Measurements from ENCODE around the gene SPATA20.

SPATA20 gene

GRCh38 chr17:50518384-50519023 lies 28.5 kb upstream of the SPATA20 start:
- Histone ChIP-seq H3K27ac (peak overlapping the region in 1 of 21 experiments; percentile 30), H3K4me3 (no peak overlapping the region)

DNA sequence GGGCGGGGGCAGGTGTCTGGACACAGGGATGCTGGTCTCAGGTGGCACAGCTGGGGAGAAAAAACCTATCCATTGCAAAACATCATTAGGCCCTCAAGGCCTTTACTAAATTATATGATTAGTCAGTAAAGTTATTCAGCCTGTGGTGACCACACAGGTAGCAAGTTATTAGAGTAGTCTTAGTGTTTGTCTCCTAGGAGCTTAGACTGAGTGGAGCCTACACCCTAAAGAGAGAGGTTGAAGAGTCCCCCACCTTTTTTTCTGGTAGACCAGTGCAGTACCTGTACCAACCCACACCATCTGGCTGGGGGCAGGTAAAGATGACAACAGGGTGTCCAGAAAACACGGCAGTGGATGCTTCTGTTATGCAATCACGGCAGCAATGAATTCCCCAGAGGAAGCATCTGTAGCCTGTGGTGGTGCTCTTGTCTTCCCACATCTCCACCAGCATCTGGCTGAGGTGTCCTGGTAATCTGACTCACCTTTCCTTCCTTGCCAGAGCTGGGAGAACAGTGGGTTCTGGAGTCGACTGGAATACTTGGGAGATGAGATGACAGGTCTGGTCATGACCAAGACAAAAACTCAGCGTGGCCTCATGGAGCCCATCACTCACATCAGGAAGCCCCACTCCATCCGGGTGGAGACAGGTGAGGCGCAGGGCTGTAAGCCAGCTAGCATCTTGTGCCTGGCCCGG lies 27.7 kb upstream of the SPATA20 start:
- peak overlapping the region in 2 of 21 experiments; percentile 11 to 18 for H3K27ac ChIP-seq
- no peak overlapping the region for H3K4me3 ChIP-seq

GRCh38 chr17:50520483-50520882 lies 26.5 kb upstream of the SPATA20 start:
- Histone ChIP-seq H3K27ac (no peak overlapping the region), H3K4me3 (no peak overlapping the region)

DNA sequence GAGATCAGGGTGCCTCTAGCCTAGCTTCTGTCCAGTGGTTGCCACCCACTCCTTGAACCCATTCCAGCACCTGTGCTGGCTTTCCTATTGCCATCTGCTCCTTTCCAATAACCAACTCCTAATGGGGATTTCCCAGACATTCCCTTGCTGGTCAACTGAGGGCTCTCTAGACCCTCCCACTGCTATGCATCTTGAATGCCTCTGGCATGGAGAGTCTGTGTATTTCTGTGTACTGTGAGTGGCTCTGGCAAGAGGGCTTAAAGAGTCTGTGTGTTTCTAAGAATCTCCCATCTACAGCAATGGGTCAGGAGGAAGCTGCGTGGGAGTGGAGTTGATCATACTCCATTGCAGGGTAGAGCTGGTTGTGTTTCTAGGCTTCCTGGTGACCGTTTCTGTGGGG lies 25.5 kb upstream of the SPATA20 start:
- Histone ChIP-seq H3K27ac (no peak overlapping the region), H3K4me3 (no peak overlapping the region)

GRCh38 chr17:50522766-50523165 lies 24.2 kb upstream of the SPATA20 start:
- H3K27ac ChIP-seq = no peak overlapping the region

DNA sequence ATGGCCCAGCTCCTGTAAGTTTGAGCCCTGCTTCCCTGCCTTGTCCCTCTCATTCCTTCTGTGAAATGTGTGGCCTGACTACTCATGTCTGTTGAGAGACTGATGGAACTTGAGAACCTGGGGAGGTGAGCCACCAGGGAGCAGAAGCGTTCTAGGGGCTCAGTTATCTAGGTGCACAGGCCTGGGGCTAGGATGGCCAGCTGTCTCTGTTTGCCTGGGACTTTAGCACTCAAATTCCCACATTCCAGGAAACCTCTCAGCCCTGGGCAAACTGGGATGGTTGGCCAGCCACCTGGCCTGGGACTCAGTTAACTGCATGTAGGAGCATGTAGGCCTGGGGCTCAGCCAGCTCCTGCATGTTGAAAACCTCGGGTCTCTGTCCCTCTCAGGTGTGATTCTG lies 23.8 kb upstream of the SPATA20 start:
- H3K4me3 ChIP-seq = no peak overlapping the region
- no peak overlapping the region for H3K27ac ChIP-seq

More at GRCh38 chr17:50522766-50523165, 24.2 kb upstream of the SPATA20 start:
- H3K4me3 ChIP-seq = no peak overlapping the region

- Histone ChIP-seq H3K27ac (no peak overlapping the region), H3K4me3 (no peak overlapping the region)
These were observed 22.1 kb upstream of the SPATA20 start for GRCh38 chr17:50524838-50525237.

- Histone ChIP-seq H3K4me3 (no peak overlapping the region), H3K27ac (no peak overlapping the region)
These were observed 19.7 kb upstream of the SPATA20 start for GRCh38 chr17:50527155-50527762.

DNA sequence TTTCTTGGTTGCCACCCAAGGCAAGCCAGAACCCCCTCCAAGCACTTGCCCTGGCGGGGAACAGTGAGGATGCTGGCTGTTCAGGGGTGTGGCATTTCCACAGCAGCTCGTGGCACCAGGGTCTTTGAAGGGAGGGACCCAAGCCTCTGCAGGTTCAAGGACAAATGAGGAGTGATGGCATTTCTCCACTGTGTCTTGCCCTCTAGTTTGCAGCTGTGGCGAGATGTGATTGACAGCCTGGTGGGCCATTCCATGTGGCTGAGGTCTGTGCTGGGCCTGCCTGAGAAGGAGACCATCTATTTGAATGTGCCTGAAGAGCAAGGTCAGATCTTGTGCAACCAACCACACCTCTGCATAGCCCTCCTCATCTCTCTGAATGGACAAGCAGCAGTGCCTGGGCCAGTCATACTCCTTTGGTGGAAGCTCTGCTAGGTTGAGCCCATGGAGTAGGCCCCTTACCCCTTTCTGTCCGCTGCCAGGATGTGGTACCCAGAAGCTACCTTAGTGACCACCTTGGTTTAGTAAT lies 19.0 kb upstream of the SPATA20 start:
- H3K27ac ChIP-seq = no peak overlapping the region
- H3K4me3 ChIP-seq = no peak overlapping the region

DNA sequence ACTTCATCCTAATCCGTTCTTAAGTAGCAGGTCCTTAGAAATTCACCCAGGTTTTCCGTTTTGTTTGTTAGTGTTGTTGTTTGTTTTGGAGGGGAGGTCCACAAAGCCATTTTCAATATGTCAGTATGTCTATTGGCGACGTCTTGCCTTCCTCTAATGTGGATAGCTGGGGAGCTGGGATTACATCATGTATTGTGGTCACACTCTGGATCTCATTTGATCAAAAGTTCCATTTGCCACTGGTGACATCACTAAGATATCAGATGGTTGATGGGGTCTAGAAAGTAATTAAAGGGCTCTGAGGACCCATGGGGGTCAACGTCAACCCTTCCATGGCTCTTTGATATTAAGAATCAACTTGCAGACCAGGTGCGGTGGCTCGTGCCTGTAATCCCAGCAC lies 17.1 kb upstream of the SPATA20 start:
- no peak overlapping the region for H3K4me3 ChIP-seq
- no peak overlapping the region for H3K27ac ChIP-seq

- no peak overlapping the region for H3K4me3 ChIP-seq
- peak overlapping the region in 1 of 21 experiments; percentile 52 for H3K27ac ChIP-seq
These were observed 15.4 kb upstream of the SPATA20 start for GRCh38 chr17:50531428-50532025.

DNA sequence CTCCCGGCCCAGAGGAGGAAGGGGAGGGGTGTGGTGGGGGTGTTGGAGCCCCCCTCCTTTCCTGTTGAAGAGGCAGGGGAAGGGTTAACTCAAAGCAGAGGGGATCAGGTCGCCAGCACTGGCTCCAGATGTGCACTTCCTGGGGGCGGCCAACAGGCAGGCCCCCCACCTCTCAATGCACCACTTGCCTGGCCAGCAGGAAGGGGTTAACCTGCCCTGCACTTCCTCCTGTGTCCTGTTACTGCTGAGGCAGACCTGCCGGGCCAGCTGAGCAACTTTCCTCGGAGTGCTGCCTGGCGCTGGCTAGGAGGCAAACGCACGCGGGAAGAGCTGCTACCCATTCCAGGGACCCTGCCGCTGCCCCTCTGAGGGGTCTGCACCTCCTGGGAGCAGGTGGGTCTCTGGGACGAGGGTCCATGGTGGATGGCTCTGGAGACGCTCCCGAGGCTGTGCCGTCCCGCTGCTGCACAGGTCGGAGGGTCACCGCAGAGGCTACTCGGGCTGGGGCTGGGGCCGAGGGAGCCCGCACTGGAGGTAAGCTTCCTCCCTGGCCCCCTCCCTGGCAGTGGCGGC lies 14.4 kb upstream of the SPATA20 start, which contains the start of gene EPN3:
Gene EPN3 (plus strand): TSS at position 284 of the 573 bp plus-strand sequence. CDS start 3,822 bp downstream, outside the sequence.
- peak within 1 kb of the TSS in 19 of 21 experiments; percentile 28 to 86 (median 74) for H3K27ac ChIP-seq
- peak within 1 kb of the TSS; percentile 22 to 55 (median 36) for H3K4me3 ChIP-seq

DNA sequence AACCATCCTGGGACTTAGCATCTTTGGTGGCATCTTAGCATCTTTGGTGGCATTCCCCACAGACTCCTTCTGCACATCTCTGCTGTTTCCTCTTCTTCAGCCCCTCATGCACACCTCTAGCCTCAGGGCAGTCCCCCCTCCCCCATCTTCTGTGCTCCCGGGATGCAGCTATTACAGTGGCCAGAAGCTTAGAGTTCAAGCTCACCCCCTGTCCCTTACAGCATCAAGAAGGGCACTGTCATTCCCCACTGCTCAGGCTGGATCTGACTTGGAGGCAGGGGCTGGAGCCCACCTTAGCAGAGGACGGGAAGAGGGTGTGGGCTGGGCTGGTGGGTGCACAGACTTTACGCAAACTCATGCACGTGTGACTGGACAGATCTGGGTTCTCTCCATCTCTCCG lies 13.8 kb upstream of the SPATA20 start:
- Histone ChIP-seq H3K4me3 (peak overlapping the region; percentile 22 to 55 (median 36)), H3K27ac (peak overlapping the region in 18 of 21 experiments; percentile 28 to 86 (median 75))

DNA sequence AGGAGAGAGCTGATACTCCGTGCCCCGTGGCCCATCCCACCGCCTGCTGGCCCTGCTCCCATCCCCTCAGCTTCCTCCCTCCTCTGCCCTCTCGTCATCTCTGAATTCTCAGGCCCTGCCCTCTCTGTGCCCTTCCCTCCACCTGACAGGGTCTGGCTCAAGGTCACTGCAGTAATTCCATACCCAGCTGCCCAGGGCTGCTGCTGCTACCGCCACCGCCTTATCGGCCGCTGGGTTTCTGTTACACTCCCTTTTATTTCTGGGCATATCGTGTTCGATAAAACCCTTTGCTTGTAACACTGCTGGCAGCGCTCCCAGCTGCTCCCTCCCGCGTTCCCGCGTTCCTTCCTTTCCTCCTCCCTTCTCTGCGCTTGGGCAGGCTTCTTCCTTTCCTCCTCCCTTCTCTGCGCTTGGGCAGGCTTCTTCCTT lies 13.2 kb upstream of the SPATA20 start:
- Histone ChIP-seq H3K4me3 (peak overlapping the region; percentile 22 to 55 (median 36)), H3K27ac (peak overlapping the region in 19 of 21 experiments; percentile 35 to 86 (median 74))

GRCh38 chr17:50534222-50534978 lies 12.6 kb upstream of the SPATA20 start:
- H3K27ac ChIP-seq = peak overlapping the region in 19 of 21 experiments; percentile 35 to 86 (median 74)

GRCh38 chr17:50534979-50535326 lies 12.0 kb upstream of the SPATA20 start:
- Histone ChIP-seq H3K27ac (peak overlapping the region in 17 of 21 experiments; percentile 40 to 86 (median 74)), H3K4me3 (peak overlapping the region; percentile 1 to 55 (median 36))

More at GRCh38 chr17:50534222-50534978, 12.6 kb upstream of the SPATA20 start:
- H3K4me3 ChIP-seq = peak overlapping the region; percentile 22 to 55 (median 36)

GRCh38 chr17:50535407-50535806 lies 11.6 kb upstream of the SPATA20 start:
- H3K27ac ChIP-seq = peak overlapping the region in 5 of 21 experiments; percentile 74 to 85 (median 84)

DNA sequence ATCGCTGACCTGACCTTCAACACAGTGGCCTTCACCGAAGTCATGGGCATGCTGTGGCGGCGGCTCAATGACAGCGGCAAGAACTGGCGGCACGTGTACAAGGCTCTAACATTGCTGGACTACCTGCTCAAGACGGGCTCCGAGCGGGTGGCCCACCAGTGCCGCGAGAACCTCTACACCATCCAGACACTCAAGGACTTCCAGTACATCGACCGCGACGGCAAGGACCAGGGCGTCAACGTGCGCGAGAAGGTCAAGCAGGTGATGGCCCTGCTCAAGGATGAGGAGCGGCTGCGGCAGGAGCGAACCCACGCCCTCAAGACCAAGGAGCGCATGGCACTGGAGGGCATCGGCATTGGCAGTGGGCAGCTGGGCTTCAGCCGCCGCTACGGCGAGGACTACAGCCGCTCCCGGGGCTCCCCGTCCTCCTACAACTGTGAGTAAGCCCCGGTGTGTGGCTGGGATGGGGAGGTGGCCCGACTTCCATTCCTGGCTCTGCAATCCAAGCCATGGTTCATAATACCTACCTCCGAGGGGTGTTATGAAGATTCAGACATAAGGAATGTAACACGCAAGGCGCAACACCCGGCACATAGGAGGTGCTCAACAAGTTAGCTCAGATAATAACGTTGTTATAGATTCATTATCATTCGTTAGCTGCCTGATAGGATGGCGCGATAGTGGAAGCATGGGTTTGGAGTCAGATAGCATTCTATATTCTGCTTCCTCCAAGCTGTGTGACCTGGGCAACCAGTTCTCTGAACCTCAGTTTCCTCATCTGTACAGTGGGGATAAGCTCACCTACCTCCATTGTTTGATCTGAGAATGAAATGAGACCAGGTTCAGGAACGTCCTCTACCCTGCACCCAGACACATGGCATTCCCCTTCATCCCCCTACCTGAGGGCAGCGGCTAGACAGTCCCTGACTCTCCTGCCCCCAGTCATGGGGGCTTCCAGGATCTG lies 10.0 kb upstream of the SPATA20 start:
- Histone ChIP-seq H3K27ac (no peak overlapping the region), H3K4me3 (no peak overlapping the region)

More at GRCh38 chr17:50535407-50535806, 11.6 kb upstream of the SPATA20 start:
- peak overlapping the region in 4 of 7 experiments; percentile 36 to 55 (median 39) for H3K4me3 ChIP-seq

Data from skin epidermis (tissue), 12 donors.